SJSA1 (cell line): ENCODE measurements around the gene AHCYL1. TPM values are rescaled to one million over a fixed set of nuclear protein-coding genes. Genes with fewer than 3 reads are reported as not detected.

Source experiments
- DNase-seq, 2 experiments: peaks; one replicate each; pipeline ENCODE4 v3.0.0-alpha.2; 2015 to 2020; ENCODE audit warnings: low spot score in 2 of 2, low read depth in 1 of 2
- H3K27ac ChIP-seq: fragments of 250-450 bp; sonication (Bioruptor Pico); 2 replicates; pipeline ENCODE4 v1.5.1; 2020; ENCODE audit warnings: mild to moderate bottlenecking, moderate library complexity
- H3K27me3 ChIP-seq: fragments of 250-450 bp; sonication (Bioruptor Pico); replicated peaks from 2 replicates; pipeline ENCODE4 v1.5.1; 2020; ENCODE audit warnings: mild to moderate bottlenecking, moderate library complexity
- H3K36me3 ChIP-seq: fragments of 250-450 bp; sonication (Bioruptor Pico); 2 replicates; pipeline ENCODE4 v1.5.1; 2020; ENCODE audit warnings: mild to moderate bottlenecking
- H3K4me1 ChIP-seq: fragments of 250-450 bp; sonication (Bioruptor Pico); replicated peaks from 2 replicates; pipeline ENCODE4 v1.6.1; 2021; ENCODE audit warnings: mild to moderate bottlenecking
- H3K4me3 ChIP-seq: fragments of 250-450 bp; sonication (Bioruptor Pico); 2 replicates; pipeline ENCODE4 v1.5.1; 2020; ENCODE audit warnings: mild to moderate bottlenecking
- H3K9me3 ChIP-seq: fragments of 250-450 bp; sonication (Bioruptor Pico); replicated peaks from 2 replicates; pipeline ENCODE4 v1.5.1; 2020; ENCODE audit warnings: mild to moderate bottlenecking
- total RNA-seq: library from RNA; depleted of rRNA; stranded (reverse); fragments of >200 nt; shearing (Covaris generic); gene quantifications from 2 replicates; pipeline ENCODE4 v1.2.3, GENCODE V29; 2014; rRNA removed

AHCYL1 gene
- total RNA-seq, 1 experiment from 2014 or later, result 44.9 TPM

- Histone ChIP-seq H3K4me3 (no peak overlapping the region), H3K9me3 (no peaks in the 10 kb centered on the region; the same call in 1 of the 2 replicates), H3K27me3 (peaks cover 8% of the 10 kb centered on the region; the same call in 1 of the 2 replicates), H3K36me3 (no peaks in the 10 kb centered on the region), H3K4me1 (no peaks in the 10 kb centered on the region), H3K27ac (no peak overlapping the region)
- DNase-seq, result no peak
Measured at GRCh38 chr1:110070282-110070669, 85.7 kb downstream of the AHCYL1 start.

- Histone ChIP-seq H3K4me1 (no peaks in the 10 kb centered on the region), H3K27me3 (peaks cover 8% of the 10 kb centered on the region; the same call in 1 of the 2 replicates), H3K36me3 (no peaks in the 10 kb centered on the region), H3K4me3 (no peak within 1 kb of the TSS), H3K27ac (no peak within 1 kb of the TSS), H3K9me3 (no peaks in the 10 kb centered on the region; the same call in 1 of the 2 replicates)
- no peak for DNase-seq
Measured at GRCh38 chr1:110070671-110071242, 86.2 kb downstream of the AHCYL1 start, which contains the start of gene ALX3. ALX3 (minus strand) TSS chr1:110070672; CDS start chr1:110070612, 60 bp downstream.

Other genes starting within 250 kb of the AHCYL1 start
- gene GSTM3, start 243.7 kb upstream of the AHCYL1 start, total RNA-seq, result 223 and 305 TPM in 2 replicates
- gene EPS8L3, start 220.8 kb upstream of the AHCYL1 start, total RNA-seq, result not detected in 2 replicates
- gene CSF1, start 73.9 kb upstream of the AHCYL1 start, total RNA-seq, result 43.8 and 68.9 TPM in 2 replicates
- gene STRIP1, start 49.9 kb downstream of the AHCYL1 start, total RNA-seq, result 27.5 and 31.6 TPM in 2 replicates
- gene ALX3, start 85.9 kb downstream of the AHCYL1 start, total RNA-seq, result not detected in 2 replicates
- gene UBL4B, start 127.7 kb downstream of the AHCYL1 start, total RNA-seq, result not detected in 2 replicates
- 1.0 and 2.1 TPM in 2 replicates for gene SLC6A17, start 165.7 kb downstream of the AHCYL1 start, total RNA-seq
- 0.26 and 1.2 TPM in 2 replicates for gene KCNC4, start 225.5 kb downstream of the AHCYL1 start, total RNA-seq